Epidermal melanocyte (primary cell): ENCODE data around the gene VWA1.
"Not testable (repeated sequence)": the region's sequence is repeated elsewhere in the genome, so short reads cannot be mapped to it uniquely, and the experiment has no call there.

Source experiments
- DNase-seq: peaks from one replicate; pipeline ENCODE4 v3.0.0; 2011; ENCODE audit warnings: low spot score; ENCODE audit not compliant: insufficient read length

Gene VWA1

DNA sequence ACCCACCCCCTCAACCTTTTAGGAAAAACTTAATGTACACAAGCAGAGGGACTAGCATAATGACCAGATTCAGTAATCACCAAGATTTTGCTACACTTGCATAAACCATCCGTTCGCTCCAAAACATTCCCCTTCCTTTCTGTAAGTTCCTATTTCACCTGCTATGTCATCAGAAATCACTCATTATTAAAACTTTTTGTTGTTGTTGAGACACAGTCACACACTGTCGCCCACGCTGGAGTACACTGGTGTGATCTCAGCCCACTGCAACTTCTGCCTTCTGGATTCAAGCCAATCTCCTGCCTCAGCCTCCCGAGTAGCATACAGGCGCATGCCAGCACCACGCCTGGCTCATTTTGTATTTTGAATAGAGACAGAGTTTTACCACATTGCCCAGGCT lies 31.8 kb upstream of the VWA1 start:
- no peak for DNase-seq

DNA sequence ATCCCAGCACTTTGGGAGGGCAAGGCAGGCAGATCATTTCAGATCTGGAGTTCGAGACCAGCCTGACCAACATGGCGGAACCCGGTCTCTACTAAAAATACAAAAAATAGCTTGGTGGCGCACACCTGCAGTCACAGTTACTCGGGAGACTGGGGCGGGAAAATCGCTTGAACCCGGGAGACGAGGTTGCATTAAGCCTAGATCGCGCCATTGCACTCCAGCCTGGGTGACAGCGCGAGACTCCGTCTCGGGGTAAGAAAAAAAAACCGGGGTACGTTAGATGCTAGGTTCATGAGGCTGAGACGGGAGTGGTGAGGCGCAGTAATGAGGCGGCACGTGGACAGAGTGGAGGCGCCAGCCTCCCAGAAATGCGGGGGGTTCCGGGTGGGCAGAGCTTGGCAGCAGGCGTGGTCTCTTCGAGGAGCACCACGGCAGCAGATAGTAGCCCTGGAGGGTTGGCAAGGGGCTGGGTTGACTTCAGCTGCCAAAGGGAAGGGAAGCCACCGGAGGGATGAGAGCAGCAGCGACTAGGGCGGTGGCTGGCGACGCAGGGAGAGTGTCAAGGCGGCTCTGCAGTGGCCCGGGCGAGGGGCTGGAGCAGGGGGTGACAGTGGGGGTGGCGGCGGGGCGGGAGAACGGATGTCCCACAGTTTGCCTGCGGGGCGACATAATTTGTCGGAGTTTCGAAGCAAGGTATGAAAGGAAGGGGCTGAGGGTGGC lies 29.2 kb upstream of the VWA1 start:
- DNase-seq, result no peak

DNA sequence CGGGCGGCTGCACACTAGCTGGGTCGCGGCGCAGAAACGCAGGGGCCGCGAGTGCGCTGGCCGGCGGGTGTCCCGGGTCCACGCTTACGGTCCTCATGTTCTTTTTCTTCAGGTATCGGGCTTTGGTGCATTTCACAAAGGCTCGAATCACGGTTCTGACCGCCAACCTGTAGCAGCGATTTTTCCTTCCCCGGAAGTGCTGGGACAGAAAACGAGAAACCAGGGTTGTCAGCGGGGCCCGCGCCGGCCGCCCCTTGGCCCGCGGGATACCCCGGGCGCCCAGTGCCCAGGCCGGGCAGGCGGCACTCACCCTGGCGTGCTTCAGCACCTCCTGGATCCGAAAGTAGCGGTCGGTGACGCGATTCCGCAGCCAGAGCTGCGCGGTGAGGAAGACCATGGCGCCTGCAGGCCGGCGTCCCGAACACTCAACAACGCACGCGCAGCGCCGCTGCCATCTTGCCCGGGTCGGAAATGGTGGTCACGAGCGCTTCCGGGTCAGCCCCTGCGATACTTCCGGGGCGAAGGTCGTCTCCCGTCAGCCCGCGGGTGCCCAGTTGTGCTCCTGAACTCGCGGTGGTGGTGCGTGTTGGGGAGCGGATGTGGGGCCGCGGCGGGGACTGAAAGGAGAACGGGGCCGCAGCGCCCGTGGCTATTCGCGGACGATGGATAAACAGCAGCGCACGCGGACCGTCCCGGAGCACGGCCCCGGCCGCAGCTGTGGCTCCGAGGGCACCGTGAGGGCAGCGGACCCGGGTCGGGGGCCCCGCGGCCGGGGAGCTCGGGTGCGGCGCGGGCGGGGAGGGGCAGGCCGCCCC lies 28.5 kb upstream of the VWA1 start, which contains the start of gene MRPL20:
MRPL20 (minus strand) TSS at position 473 of the 815 bp plus-strand sequence; CDS start at position 397, 76 bp downstream.
- peak; percentile 98 for DNase-seq

DNA sequence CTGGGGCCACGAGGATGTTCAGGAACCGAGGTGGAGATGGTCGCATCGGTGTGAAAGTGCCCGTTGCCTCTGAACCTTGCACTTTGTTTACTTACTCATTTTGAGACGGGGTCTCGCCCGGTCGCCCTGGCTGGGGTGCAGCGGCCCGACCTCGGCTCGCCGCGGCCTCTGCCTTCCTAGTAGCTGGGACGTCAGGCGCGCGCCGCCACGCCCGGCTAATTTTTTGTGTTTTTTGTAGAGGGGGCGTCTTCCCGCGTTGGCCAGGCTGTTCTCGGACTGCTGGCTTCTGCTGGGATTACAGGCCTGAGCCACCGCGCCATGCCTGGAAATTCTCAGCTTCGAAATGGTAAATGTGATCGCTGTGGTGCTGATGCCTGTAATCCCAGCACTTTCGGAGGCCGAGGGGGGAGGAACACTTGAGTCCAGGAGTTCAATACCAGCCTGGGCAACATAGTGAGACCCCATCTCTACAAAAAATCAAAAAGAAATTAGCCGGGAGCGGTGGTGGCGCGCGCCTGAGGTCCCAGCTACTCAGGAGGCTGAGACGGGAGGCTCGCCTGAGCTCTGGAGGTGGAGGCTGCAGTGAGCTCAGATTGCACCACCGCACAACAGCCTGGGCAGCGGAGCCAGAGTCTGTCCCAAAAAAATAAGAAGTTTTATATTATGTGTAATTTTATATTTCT lies 27.7 kb upstream of the VWA1 start:
- DNase-seq, result no peak

DNA sequence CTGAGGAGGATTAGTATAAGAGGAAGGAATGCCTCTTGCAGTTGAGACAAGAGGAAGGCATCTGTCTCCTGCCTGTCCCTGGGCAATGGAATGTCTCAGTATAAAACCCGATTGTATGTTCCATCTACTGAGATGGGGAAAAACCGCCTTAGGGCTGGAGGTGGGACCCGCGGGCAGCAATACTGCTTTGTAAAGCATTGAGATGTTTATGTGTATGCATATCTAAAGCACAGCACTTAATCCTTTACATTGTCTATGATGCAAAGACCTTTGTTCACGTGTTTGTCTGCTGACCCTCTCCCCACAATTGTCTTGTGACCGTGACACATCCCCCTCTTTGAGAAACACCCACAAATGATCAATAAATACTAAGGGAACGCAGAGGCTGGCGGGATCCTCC lies 25.3 kb upstream of the VWA1 start:
- DNase-seq, result not testable (repeated sequence)

DNA sequence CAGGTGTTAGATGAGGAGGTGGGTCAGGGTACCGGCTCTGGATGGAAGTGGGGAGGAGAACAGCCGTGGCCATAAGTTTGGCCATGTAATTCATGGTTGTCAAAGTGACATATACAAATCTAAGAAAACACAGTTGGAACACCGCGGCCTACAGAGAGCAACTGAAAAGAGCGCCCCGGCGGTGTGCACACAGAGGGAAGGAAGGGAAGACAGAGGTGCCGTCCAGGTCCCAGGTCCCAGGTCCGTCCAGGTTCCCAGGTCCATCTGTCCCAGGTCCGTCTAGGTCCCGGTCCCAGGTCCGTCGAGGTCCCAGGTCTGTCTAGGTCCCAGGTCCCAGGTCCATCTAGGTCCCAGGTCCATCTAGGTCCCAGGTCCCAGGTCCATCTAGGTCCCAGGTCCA lies 23.9 kb upstream of the VWA1 start:
- no peak for DNase-seq

DNA sequence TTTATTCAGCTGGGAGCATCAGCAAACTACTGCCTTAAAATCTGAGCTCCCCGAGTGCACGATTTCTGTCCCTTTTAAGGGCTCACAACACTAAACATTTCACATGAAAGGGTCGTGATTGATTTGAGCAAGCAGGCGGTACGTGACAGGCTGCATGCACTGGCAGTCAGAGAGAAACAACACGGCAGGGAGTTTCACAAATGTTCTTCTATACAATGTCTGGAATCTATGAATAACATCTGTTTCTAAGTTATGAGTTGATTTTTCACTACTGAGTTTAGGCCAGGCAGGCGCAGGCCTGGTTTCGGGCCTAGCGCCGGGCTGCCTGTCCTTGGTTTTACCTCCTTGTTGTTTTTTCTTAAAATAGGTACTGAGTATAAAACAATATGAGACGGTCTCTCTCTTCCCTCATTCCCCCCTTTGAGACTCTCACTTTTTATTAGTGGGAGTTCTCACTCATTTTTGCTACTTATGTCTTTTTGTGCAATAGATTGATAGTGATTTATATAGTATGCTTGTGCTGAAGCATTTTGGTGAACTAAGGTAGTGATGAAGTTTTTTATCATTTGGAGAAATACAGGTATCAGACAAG lies 23.1 kb upstream of the VWA1 start:
- DNase-seq, result not testable (repeated sequence)

DNA sequence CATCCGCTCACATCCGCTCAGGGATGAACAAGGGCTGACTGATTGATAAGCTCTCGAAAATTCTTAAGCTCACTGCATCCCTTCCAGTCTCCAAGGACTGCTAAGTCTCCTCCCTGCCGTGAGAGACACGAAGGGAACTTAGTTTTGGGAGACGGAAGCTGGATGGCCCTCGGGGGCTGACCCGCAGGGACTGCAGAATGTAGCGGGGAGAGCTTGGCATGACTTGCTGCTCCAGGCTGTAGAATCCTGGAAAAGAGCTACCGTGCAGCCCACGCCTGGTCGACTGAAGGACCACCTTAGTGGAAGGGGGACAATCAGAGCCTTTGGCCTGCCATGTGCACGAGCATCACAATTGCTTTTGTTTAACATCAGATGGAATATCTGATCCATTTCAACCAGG lies 19.7 kb upstream of the VWA1 start:
- DNase-seq, result no peak

DNA sequence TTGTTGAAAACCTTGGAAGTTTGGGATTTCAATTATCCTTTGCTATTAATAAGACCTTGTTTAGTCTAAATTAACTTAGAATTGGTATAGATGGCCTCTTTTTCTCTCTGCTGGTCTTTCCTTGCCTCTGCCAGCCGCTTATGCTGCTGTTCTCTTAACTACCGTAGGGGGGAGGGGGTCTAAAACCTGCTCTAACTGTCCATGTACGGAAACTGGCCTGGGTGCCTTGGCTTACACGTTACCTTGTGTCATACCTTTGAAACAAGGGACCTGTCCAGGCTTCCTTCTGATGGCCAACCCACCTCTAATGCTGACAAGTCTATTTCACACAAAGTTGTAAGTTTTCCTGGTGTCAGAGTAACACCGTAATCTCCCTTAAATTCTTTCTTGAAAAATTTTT lies 18.1 kb upstream of the VWA1 start:
- not testable (repeated sequence) for DNase-seq

DNA sequence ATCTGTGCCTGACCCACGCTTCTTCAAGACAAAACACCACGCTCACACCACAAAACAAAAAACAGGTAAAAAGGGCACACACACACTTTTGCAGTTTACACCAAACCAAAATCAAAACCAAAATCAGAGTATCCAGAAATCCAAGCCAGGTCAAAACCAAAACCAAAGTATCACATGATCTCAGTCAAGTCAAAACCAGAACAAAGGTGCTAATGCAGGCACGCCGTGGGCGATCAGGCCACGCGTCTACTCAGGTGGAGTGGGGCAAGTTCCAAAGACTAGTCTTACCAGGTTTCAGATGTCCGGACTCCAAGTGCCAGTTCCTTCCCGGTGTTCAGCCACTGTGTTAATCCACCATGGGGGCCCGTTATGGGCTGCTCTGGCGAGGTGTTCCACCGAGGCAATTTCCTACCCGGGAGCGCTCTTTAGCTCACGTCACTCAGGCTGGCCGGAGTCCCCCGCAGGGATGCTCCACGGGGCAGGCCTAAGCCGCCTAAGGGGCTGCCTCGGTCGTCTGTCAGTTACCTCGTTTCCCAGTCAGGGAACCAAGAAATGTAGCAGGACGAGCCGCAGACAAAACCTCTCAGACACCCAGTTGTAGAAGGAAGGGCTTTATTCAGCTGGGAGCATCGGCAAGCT lies 17.5 kb upstream of the VWA1 start:
- DNase-seq, result not testable (repeated sequence)

DNA sequence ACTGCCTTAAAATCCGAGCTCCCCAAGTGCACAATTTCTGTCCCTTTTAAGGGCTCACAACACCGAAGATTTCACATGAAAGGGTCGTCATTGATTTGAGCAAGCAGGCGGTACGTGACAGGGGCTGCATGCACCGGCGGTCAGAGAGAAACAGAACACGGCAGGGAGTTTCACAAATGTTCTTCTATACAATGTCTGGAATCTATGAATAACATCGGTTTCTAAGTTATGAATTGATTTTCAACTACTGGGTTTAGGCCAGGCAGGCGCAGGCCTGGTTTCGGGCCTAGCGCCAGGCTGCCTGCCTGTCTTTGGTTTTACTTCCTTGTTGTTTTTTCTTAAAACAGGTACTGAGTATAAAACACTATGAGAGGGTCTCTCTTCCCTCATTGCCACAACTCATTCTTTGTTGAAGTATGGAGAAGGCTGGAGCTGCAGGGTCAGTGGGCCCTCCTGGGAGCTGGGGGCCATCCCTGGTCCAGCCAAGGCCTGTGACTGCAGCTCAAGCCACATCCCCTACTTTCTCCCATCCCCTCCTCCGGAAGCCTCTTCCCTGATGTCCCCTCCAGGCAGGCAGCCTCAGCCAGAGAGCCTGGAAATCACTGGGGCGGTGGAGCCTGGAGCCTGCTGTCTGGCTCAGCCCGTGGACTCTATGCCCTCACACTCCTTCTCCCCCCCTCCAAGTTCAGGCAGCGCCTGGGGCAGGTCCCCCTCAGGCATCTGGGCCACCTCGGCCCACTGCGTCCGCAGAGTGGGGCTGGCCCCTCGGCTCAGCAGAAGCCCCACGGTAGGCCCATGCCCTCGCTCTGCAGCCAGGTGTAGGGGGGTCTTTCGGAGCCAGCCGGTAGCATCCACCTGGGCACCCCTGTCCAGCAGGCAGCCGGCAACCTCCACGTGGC lies 16.8 kb upstream of the VWA1 start:
- DNase-seq, result no peak

DNA sequence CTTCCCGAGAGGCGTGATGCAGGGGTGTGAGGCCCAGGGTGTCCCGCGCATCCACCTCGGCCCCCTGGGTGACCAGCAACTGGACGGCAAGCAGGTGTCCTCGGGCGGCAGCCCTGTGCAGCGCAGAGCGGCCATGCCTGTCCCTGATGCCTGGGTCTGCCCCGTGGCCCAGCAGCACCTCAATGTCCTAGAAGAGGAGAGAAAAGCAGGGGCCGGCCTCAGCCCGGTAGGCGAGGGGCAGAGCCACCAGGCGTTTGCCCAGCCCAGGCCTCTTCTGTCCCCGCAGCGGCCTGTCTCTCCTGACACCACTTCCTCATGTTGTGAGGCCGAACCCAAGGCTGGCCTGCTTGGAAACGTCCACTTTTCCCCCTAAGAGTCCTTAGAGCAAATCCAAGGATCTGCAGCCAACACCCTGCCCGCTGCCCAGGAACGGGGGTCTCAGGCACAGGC lies 16.1 kb upstream of the VWA1 start:
- peak; percentile 12 for DNase-seq

DNA sequence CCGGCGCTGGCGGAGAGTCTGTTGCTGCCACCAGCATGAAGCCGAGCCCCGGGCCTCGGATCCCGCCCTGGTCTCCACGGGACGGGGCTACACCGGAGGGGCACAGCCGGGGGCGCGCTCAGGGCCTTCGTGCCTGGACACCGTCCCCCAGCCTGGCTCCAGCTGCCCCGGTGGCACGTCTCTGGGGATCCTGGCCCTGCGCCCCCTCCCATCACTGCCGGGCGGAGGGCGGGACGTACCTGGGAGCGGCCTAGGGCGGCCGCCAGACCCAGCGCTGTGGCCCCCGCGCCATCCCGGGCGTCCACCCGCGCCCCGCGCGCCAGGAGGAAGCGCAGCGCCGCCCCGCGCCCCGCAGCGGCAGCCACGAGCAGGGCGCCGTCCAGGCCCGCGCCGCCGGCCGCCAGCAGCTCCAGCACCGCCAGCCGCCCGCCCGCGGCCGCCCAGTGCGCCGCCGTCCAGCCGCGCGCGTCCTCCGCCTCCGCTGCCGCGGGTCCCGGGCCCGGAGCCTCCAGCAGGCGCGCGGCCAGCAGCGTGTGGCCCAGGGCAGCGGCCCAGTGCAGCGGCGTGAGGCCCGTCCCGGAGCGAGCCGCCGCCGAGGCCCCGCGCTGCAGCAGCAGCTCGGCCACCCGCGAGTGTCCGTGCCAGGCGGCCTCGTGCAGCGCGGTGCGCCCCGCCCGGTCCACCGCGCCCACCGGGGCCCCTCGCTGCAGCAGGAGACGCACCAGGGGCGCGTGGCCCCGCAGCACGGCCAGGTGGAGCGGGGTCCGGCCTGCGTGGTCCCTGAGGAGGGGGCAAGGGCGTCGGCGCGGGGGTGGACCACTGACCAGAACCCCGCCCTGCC lies 15.5 kb upstream of the VWA1 start:
- peak; percentile 17 for DNase-seq

DNA sequence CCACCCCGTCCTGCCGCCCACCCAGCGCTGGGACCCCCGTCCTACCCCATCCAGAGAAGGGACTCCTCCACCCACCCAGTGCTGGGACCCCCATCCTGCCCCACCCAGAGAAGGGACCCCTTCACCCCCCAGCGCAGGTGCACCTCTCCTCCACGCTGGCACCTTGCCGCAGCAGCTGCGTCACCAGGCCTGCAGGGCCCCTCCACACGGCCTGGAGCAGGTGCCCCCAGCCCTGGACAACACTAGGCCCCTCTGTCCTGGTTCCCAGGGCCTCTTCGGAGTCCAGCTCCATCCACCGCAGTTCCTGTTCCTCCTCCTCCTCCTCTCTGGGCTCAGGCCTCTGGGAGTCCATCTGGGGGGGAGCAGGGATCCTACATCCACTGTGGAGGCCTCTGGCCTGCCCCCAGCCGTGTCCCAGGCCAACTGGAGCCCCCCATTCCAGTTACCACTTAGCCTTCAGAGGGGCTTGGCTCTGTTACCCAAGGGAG lies 14.8 kb upstream of the VWA1 start:
- DNase-seq, result peak; percentile 15

DNA sequence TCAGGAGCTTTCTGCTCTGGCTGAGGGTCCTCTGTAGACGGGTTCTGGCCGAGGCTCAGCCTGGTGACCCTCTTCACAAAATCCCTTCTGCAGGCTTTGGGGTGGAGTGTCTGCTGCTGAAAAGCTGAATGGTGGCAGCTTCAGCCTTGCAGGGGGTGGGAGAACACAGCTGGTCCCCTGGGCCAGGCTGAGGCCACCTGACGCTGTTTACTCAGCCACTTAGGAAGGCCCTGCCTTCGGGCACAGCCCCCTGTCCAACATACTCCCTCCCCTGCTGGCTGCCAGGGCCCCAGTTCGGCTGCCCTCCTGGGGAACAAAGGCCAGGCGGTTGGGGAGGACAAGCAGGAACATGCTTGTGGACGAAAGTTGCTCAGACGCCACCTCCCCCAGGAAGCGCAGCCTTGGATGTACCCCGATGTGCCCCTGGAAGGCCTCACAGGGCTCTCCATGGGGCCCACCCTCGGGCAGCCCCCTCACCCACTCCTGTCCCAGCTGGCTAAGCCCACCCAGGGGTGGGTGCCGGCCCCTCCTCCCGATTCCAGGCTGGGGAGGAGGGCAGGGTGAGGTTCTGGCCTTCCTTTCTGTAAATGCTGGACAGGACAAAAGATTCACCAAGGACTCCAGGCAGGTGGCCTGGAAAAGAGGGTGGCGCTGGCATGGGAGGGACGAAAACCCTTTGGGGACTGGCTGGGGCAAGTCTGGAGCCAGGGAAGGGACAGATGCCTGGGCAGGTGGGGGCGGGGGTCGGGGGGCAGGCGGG lies 14.2 kb upstream of the VWA1 start, which contains the start of gene ANKRD65:
ANKRD65 (minus strand) TSS at position 130 of the 760 bp plus-strand sequence. CDS start 271 bp downstream, outside the sequence.
- DNase-seq, result peak; percentile 14

DNA sequence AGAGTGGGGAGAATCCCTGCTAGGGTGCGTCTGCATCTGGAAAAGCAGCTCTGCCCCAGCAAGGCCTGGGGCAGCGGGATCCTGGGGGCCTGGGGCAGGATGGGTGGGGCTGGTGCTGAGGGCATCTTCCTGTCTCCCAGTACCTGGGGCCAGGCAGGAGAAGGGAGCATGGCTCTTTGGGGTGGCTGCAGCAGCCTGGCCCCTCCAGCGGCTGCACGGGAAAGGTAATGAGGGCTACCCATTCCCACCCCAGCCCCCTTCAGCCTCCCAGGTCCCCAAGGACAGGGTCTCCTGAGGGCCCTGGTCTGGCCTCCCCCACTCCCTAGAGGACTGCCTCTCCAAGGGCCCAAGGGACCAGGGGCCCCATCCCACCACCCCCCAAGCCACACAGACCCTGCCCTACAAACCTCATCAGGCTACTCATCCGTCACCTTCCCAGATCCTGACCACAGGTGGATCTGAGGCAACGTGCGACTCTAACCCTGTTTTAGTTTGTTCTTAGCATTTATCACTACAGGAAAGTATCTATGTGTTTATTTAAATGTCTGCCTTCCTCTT lies 13.5 kb upstream of the VWA1 start:
- peak; percentile 12 for DNase-seq

DNA sequence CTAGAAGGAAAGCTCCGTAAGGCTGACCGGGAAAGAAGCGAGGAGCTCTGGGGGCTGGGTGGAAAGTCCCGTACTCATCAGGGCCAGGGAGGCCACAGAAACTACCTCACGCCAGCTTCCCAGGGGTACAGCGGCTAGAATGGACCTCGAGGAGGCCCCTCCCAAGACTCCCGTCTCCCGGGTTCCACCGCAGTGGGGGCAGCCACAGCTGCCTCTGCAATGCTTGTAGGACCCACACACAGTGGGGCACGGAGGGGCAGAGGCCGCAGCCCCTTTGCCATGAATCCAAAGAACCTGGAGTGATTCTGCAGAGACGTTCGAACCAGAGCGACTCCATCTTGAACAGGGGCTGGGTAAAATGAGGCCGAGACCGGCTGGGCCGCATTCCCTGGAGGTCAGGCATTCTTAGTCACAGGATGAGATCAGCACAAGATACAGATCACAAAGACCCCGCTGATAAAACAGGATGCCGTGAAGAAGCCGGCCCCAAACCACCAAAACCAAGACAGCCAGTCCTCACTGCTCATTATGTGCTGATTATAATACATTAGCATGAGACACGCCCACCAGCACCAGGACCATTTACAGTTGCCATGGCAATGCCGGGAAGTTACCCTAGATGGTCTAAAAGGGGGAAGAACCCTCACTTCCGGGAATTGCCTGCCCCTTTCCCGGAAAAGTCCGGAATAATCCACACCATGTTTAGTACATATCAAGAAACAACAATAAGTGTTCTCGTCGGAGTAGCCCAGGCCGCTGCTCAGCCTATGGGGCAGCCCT lies 12.8 kb upstream of the VWA1 start:
- DNase-seq, result peak; percentile 17
